Measurements from ENCODE around the gene GRIN2D. TPM values are rescaled to one million over a fixed set of nuclear protein-coding genes. Genes with fewer than 3 reads are reported as not detected.

GRIN2D gene
- total RNA-seq, result 1 to 10 TPM in 1 of 10 donors, under 1 TPM in 9; 0.04 to 1.0 (median 0.19) TPM
- polyA plus RNA-seq, result under 1 TPM; 0.22 to 0.23 TPM
- long read RNA-seq, donor 1, result 0 reads
- long read RNA-seq, donor 2, partial matches to known transcripts, result 1 of 1 reads
- long read RNA-seq, donor 2, other reads (novel, unspliced or antisense), result 0 of 1 reads
- long read RNA-seq, donor 3, result 0 reads

GRCh38 chr19:48393559-48394330 is at the start of gene GRIN2D:
TSS of gene GRIN2D (plus strand) at chr19:48393668. CDS start at chr19:48398393, 4,725 bp downstream.
- Histone ChIP-seq H3K27me3 (peaks cover 25 to 62% (median 59%) of the 10 kb centered on the region in 7 donors), H3K27ac (no peak within 1 kb of the TSS), H3K36me3 (peaks cover 0 to 9% (median 7%) of the 10 kb centered on the region in 9 donors), H3K9me3 (no peaks in the 10 kb centered on the region), H3K4me1 (peaks cover 0 to 32% (median 18%) of the 10 kb centered on the region in 9 donors), H3K4me3 (peak within 1 kb of the TSS in 2 of 10 donors; percentile 19 to 27)
- ATAC-seq, result no peak
- no peak for TF ChIP-seq CTCF (IDR thresholded peaks at IDR 0.05)
- intact Hi-C loops (cut with DNase I), result no loop called here
- 2% methylated on average over 38 to 40 of the region's 40 CpGs for WGBS, 2 donors
- DNase-seq, result no peak

GRCh38 chr19:48344892-48345291 is 48.6 kb upstream of the GRIN2D start:
- intact Hi-C loops (cut with DNase I), result no loop called here
- Histone ChIP-seq H3K4me1 (peaks cover 0 to 11% (median 6%) of the 10 kb centered on the region in 9 donors), H3K4me3 (no peak overlapping the region), H3K36me3 (peaks cover 0 to 38% (median 0%) of the 10 kb centered on the region in 9 donors), H3K9me3 (no peaks in the 10 kb centered on the region), H3K27me3 (no peaks in the 10 kb centered on the region), H3K27ac (no peak overlapping the region)
- WGBS, 2 donors, result 98% methylated on average over 6 of the region's 6 CpGs
- no peak for DNase-seq
- ATAC-seq, result peak in 2 of 8 donors; percentile 17 to 18
- TF ChIP-seq CTCF (IDR thresholded peaks at IDR 0.05), result no peak

- intact Hi-C loops (cut with DNase I), result no loop called here
- H3K27me3 ChIP-seq, result no peaks in the 10 kb centered on the region
- ATAC-seq (no peak), DNase-seq (no peak)
- 86 to 98% methylated on average over 2 of the region's 2 CpGs for WGBS, 2 donors
- H3K27ac ChIP-seq, result no peak overlapping the region
- H3K4me1 ChIP-seq, result peaks cover 0 to 11% (median 6%) of the 10 kb centered on the region in 9 donors
- no peak overlapping the region for H3K4me3 ChIP-seq
- no peaks in the 10 kb centered on the region for H3K9me3 ChIP-seq
- peaks cover 0 to 32% (median 0%) of the 10 kb centered on the region in 9 donors for H3K36me3 ChIP-seq
- no peak for TF ChIP-seq CTCF (IDR thresholded peaks at IDR 0.05)
Measured at GRCh38 chr19:48346191-48346590, 47.3 kb upstream of the GRIN2D start.

- DNase-seq (peak in 1 of 2 donors; percentile 48), ATAC-seq (peak in 7 of 8 donors; percentile 25 to 54 (median 40))
- H3K4me3 ChIP-seq, result no peak overlapping the region
- peaks cover 0 to 18% (median 0%) of the 10 kb centered on the region in 9 donors for H3K36me3 ChIP-seq
- 21 to 33% methylated on average over 5 of the region's 5 CpGs for WGBS, 2 donors
- intact Hi-C loops (cut with DNase I), result no loop called here
- TF ChIP-seq CTCF (IDR thresholded peaks at IDR 0.05), result no peak
- H3K27me3 ChIP-seq, result no peaks in the 10 kb centered on the region
- H3K9me3 ChIP-seq, result no peaks in the 10 kb centered on the region
- H3K27ac ChIP-seq, result peak overlapping the region in 4 of 10 donors; percentile 40 to 58 (median 48)
- H3K4me1 ChIP-seq, result peaks cover 0 to 11% (median 6%) of the 10 kb centered on the region in 9 donors
Measured at GRCh38 chr19:48348045-48348444, 45.4 kb upstream of the GRIN2D start.
